ENCODE results near the gene TNPO3. TPM values are rescaled to one million over a fixed set of nuclear protein-coding genes. Genes with fewer than 3 reads are reported as not detected.

TNPO3 gene
- polyA plus RNA-seq, 1 donor from 2014 or later: 47.7 TPM

GRCh38 chr7:128939861-128940410, 115.0 kb downstream of the TNPO3 start (continued):
- no peak for TF ChIP-seq RAD21 (conservative IDR thresholded peaks at IDR 0.05)

- Histone ChIP-seq H3K27me3 (ENCODE audit: insufficient read depth, low read depth, low read length) (peaks cover 47% of the 10 kb centered on the region), H3K4me2 (ENCODE audit: low read length) (no peak overlapping the region)
These were observed 115.6 kb downstream of the TNPO3 start for GRCh38 chr7:128939075-128939860.

GRCh38 chr7:128938544-128939074, 116.3 kb downstream of the TNPO3 start:
- Histone ChIP-seq H2AFZ (ENCODE audit: low read depth, low read length) (no peak overlapping the region), H3K36me3 (ENCODE audit: insufficient read depth, low read length) (no peaks in the 10 kb centered on the region), H3K9ac (ENCODE audit: low read length) (no peak overlapping the region), H4K20me1 (ENCODE audit: insufficient read depth) (no peaks in the 10 kb centered on the region), H3K4me3 (ENCODE audit: low read length) (peak overlapping the region; percentile 71), H3K4me2 (ENCODE audit: low read length) (peak overlapping the region; percentile 25), H3K27me3 (ENCODE audit: insufficient read depth, low read depth, low read length) (peaks cover 47% of the 10 kb centered on the region), H3K9me3 (ENCODE audit: low read length) (no peaks in the 10 kb centered on the region), H3K9me2 (ENCODE audit: insufficient read depth, low read length) (no peaks in the 10 kb centered on the region), H3K79me2 (replicated peaks; ENCODE audit: insufficient read depth, low read length) (no peaks in the 10 kb centered on the region), H3F3A (ENCODE audit: insufficient read depth, low read length, poor library complexity, severe bottlenecking) (no peaks in the 10 kb centered on the region), H3K27ac (ENCODE audit: low read length) (no peak overlapping the region)
- no peak for TF ChIP-seq RAD21 (conservative IDR thresholded peaks at IDR 0.05)
- no peak for TF ChIP-seq EP300 (conservative IDR thresholded peaks at IDR 0.05; ENCODE audit: poor library complexity, severe bottlenecking)
- TF ChIP-seq SMC3 (conservative IDR thresholded peaks at IDR 0.05; ENCODE audit: poor library complexity): no peak
- no peak for TF ChIP-seq POLR2AphosphoS5 (IDR thresholded peaks at IDR 0.05)
- TF ChIP-seq, protein P1, sequence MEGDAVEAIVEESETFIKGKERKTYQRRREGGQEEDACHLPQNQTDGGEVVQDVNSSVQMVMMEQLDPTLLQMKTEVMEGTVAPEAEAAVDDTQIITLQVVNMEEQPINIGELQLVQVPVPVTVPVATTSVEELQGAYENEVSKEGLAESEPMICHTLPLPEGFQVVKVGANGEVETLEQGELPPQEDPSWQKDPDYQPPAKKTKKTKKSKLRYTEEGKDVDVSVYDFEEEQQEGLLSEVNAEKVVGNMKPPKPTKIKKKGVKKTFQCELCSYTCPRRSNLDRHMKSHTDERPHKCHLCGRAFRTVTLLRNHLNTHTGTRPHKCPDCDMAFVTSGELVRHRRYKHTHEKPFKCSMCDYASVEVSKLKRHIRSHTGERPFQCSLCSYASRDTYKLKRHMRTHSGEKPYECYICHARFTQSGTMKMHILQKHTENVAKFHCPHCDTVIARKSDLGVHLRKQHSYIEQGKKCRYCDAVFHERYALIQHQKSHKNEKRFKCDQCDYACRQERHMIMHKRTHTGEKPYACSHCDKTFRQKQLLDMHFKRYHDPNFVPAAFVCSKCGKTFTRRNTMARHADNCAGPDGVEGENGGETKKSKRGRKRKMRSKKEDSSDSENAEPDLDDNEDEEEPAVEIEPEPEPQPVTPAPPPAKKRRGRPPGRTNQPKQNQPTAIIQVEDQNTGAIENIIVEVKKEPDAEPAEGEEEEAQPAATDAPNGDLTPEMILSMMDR (IDR thresholded peaks at IDR 0.05; ENCODE audit: poor library complexity, severe bottlenecking): no peak
- no peak for TF ChIP-seq EZH2 (IDR thresholded peaks at IDR 0.05; ENCODE audit: borderline replicate concordance, insufficient read depth, low read length, poor library complexity, severe bottlenecking)

More at GRCh38 chr7:128939075-128939860, 115.6 kb downstream of the TNPO3 start:
- no peaks in the 10 kb centered on the region for H4K20me1 ChIP-seq (ENCODE audit: insufficient read depth)
- TF ChIP-seq MXI1 (conservative IDR thresholded peaks at IDR 0.05; ENCODE audit: poor library complexity, severe bottlenecking): no peak
- TF ChIP-seq, protein P2, sequence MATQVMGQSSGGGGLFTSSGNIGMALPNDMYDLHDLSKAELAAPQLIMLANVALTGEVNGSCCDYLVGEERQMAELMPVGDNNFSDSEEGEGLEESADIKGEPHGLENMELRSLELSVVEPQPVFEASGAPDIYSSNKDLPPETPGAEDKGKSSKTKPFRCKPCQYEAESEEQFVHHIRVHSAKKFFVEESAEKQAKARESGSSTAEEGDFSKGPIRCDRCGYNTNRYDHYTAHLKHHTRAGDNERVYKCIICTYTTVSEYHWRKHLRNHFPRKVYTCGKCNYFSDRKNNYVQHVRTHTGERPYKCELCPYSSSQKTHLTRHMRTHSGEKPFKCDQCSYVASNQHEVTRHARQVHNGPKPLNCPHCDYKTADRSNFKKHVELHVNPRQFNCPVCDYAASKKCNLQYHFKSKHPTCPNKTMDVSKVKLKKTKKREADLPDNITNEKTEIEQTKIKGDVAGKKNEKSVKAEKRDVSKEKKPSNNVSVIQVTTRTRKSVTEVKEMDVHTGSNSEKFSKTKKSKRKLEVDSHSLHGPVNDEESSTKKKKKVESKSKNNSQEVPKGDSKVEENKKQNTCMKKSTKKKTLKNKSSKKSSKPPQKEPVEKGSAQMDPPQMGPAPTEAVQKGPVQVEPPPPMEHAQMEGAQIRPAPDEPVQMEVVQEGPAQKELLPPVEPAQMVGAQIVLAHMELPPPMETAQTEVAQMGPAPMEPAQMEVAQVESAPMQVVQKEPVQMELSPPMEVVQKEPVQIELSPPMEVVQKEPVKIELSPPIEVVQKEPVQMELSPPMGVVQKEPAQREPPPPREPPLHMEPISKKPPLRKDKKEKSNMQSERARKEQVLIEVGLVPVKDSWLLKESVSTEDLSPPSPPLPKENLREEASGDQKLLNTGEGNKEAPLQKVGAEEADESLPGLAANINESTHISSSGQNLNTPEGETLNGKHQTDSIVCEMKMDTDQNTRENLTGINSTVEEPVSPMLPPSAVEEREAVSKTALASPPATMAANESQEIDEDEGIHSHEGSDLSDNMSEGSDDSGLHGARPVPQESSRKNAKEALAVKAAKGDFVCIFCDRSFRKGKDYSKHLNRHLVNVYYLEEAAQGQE (IDR thresholded peaks at IDR 0.05; ENCODE audit: borderline replicate concordance): no peak
- TF ChIP-seq EP300 (conservative IDR thresholded peaks at IDR 0.05; ENCODE audit: poor library complexity, severe bottlenecking): no peak
- TF ChIP-seq SMC3 (conservative IDR thresholded peaks at IDR 0.05; ENCODE audit: poor library complexity): no peak
- TF ChIP-seq, protein P1 (IDR thresholded peaks at IDR 0.05; ENCODE audit: poor library complexity, severe bottlenecking): no peak
- no peak for TF ChIP-seq POLR2AphosphoS5 (IDR thresholded peaks at IDR 0.05)
- no peak for TF ChIP-seq RAD21 (conservative IDR thresholded peaks at IDR 0.05)
- TF ChIP-seq EZH2 (IDR thresholded peaks at IDR 0.05; ENCODE audit: borderline replicate concordance, insufficient read depth, low read length, poor library complexity, severe bottlenecking): no peak
- no peak for TF ChIP-seq TAF1 (IDR thresholded peaks at IDR 0.05; ENCODE audit: low read depth)
- no peak overlapping the region for H2AFZ ChIP-seq (ENCODE audit: low read depth, low read length)
- no peak overlapping the region for H3K9ac ChIP-seq (ENCODE audit: low read length)
- H3K9me2 ChIP-seq (ENCODE audit: insufficient read depth, low read length): no peaks in the 10 kb centered on the region
- H3F3A ChIP-seq (ENCODE audit: insufficient read depth, low read length, poor library complexity, severe bottlenecking): no peaks in the 10 kb centered on the region
- H3K79me2 ChIP-seq (replicated peaks; ENCODE audit: insufficient read depth, low read length): no peaks in the 10 kb centered on the region
- H3K9me3 ChIP-seq (ENCODE audit: low read length): no peaks in the 10 kb centered on the region
- no peak overlapping the region for H3K4me3 ChIP-seq (ENCODE audit: low read length)
- H3K36me3 ChIP-seq (ENCODE audit: insufficient read depth, low read length): no peaks in the 10 kb centered on the region
- no peak overlapping the region for H3K27ac ChIP-seq (ENCODE audit: low read length)

All from neural cell (in vitro differentiated cells).